MM.1S (cell line): ENCODE data around the gene MVD.

Experiments used
- DNase-seq: peaks from one replicate; pipeline ENCODE4 v3.0.0-alpha.2; 2015
- H2AFZ ChIP-seq: fragments of 300-600 bp; sonication (generic); 2 replicates; pipeline ENCODE4 v1.6.0; 2016; ENCODE audit warnings: antibody characterized with exemption, low read length
- H3F3A ChIP-seq: fragments of 300-600 bp; sonication (generic); 2 replicates; pipeline ENCODE4 v1.6.1; 2016; ENCODE audit warnings: mild to moderate bottlenecking, antibody characterized with exemption, low read length, moderate library complexity, mixed read lengths; ENCODE audit not compliant: insufficient read depth
- H3K27ac ChIP-seq: fragments of 300-600 bp; sonication (generic); 2 replicates; pipeline ENCODE4 v1.5.1; 2016; ENCODE audit warnings: mild to moderate bottlenecking, low read length
- H3K27me3 ChIP-seq: fragments of 300-600 bp; sonication (generic); replicated peaks from 2 replicates; pipeline ENCODE4 v1.6.0; 2016; ENCODE audit warnings: low read length; ENCODE audit not compliant: insufficient read depth
- H3K36me3 ChIP-seq: fragments of 300-600 bp; sonication (generic); replicated peaks from 2 replicates; pipeline ENCODE4 v1.6.1; 2016; ENCODE audit warnings: mild to moderate bottlenecking, low read length, mixed read lengths; ENCODE audit not compliant: insufficient read depth
- H3K4me1 ChIP-seq: fragments of 300-600 bp; sonication (generic); 2 replicates; pipeline ENCODE4 v1.6.1; 2016; ENCODE audit warnings: low read length, mixed read lengths
- H3K4me2 ChIP-seq: fragments of 300-600 bp; sonication (generic); 2 replicates; pipeline ENCODE4 v1.6.0; 2016; ENCODE audit warnings: low read depth, low read length
- H3K4me3 ChIP-seq: fragments of 300-600 bp; sonication (generic); 2 replicates; pipeline ENCODE4 v1.5.1; 2016; ENCODE audit warnings: low read length, mixed read lengths
- H3K79me2 ChIP-seq: fragments of 300-600 bp; sonication (generic); 2 replicates; pipeline ENCODE4 v1.6.1; 2016; ENCODE audit warnings: mixed run types, low read length, mixed read lengths
- H3K9ac ChIP-seq: fragments of 300-600 bp; sonication (generic); 2 replicates; pipeline ENCODE4 v1.6.1; 2016; ENCODE audit warnings: low read length, mixed read lengths
- H3K9me2 ChIP-seq: fragments of 300-600 bp; sonication (generic); replicated peaks from 2 replicates; pipeline ENCODE4 v1.6.1; 2016; ENCODE audit warnings: mild to moderate bottlenecking, low read length, mixed read lengths; ENCODE audit not compliant: insufficient read depth
- H3K9me3 ChIP-seq: fragments of 300-600 bp; sonication (generic); replicated peaks from 2 replicates; pipeline ENCODE4 v1.6.1; 2016; ENCODE audit warnings: mild to moderate bottlenecking, low read length, mixed read lengths; ENCODE audit not compliant: insufficient read depth
- H4K20me1 ChIP-seq: fragments of 300-600 bp; sonication (generic); 2 replicates; pipeline ENCODE4 v1.6.1; 2016; ENCODE audit warnings: mild to moderate bottlenecking, low read length, moderate library complexity, mixed read lengths; ENCODE audit not compliant: insufficient read depth
- CTCF ChIP-seq: fragments of 300-600 bp; sonication (generic); IDR thresholded peaks from 2 replicates; pipeline ENCODE4 v1.5.1; 2016; ENCODE audit warnings: antibody characterized with exemption, low read length, mixed read lengths
- EZH2 ChIP-seq: fragments of 300-600 bp; sonication (generic); optimal IDR thresholded peaks from 2 replicates; pipeline ENCODE3; 2017; ENCODE audit warnings: low read depth, mild to moderate bottlenecking, antibody characterized with exemption, low read length, mixed read lengths
- EZH2phosphoT487 ChIP-seq: fragments of 300-600 bp; sonication (generic); IDR thresholded peaks from 2 replicates; pipeline ENCODE4 v1.6.1; 2018; ENCODE audit warnings: antibody characterized with exemption, low read length

The MVD gene

GRCh38 chr16:88655733-88656281, 7.1 kb downstream of the MVD start:
- no peak for DNase-seq
- no peak overlapping the region for H3K4me2 ChIP-seq
- TF ChIP-seq CTCF, result no peak
- no peaks in the 10 kb centered on the region for H3K9me2 ChIP-seq
- no peak overlapping the region for H3K9ac ChIP-seq
- H3K79me2 ChIP-seq, result peaks cover 3% of the 10 kb centered on the region
- peaks cover 7% of the 10 kb centered on the region; the same call in 1 of the 2 replicates for H3K4me1 ChIP-seq
- H4K20me1 ChIP-seq, result no peaks in the 10 kb centered on the region
- no peak overlapping the region for H2AFZ ChIP-seq
- no peaks in the 10 kb centered on the region for H3K9me3 ChIP-seq
- H3F3A ChIP-seq, result no peaks in the 10 kb centered on the region
- no peaks in the 10 kb centered on the region for H3K36me3 ChIP-seq
- no peak overlapping the region for H3K4me3 ChIP-seq
- no peak overlapping the region for H3K27ac ChIP-seq
- no peaks in the 10 kb centered on the region for H3K27me3 ChIP-seq

GRCh38 chr16:88655053-88655732, 7.7 kb downstream of the MVD start:
- Histone ChIP-seq H3K27ac (no peak overlapping the region), H3K27me3 (no peaks in the 10 kb centered on the region), H3K9me2 (no peaks in the 10 kb centered on the region), H3K79me2 (peaks cover 9% of the 10 kb centered on the region), H3K4me3 (no peak overlapping the region), H3F3A (no peaks in the 10 kb centered on the region), H3K4me2 (no peak overlapping the region), H2AFZ (no peak overlapping the region), H3K9me3 (no peaks in the 10 kb centered on the region), H3K4me1 (peaks cover 7% of the 10 kb centered on the region; the same call in 1 of the 2 replicates), H3K9ac (no peak overlapping the region), H4K20me1 (no peaks in the 10 kb centered on the region), H3K36me3 (no peaks in the 10 kb centered on the region)
- DNase-seq, result no peak
- no peak for TF ChIP-seq EZH2
- no peak for TF ChIP-seq EZH2phosphoT487
- TF ChIP-seq CTCF, result no peak

- H3K27ac ChIP-seq, result no peak overlapping the region
- no peaks in the 10 kb centered on the region for H3K9me2 ChIP-seq
- no peak overlapping the region for H3K4me3 ChIP-seq
- no peak for TF ChIP-seq EZH2
- no peak for TF ChIP-seq EZH2phosphoT487
- no peak for TF ChIP-seq CTCF
- H3K9me3 ChIP-seq, result no peaks in the 10 kb centered on the region
- H3K4me2 ChIP-seq, result no peak overlapping the region
- H2AFZ ChIP-seq, result no peak overlapping the region
- H3K27me3 ChIP-seq, result no peaks in the 10 kb centered on the region
- no peaks in the 10 kb centered on the region for H3K36me3 ChIP-seq
- no peak for DNase-seq
- H3K9ac ChIP-seq, result no peak overlapping the region
- peaks cover 13% of the 10 kb centered on the region for H3K79me2 ChIP-seq
- no peaks in the 10 kb centered on the region for H3F3A ChIP-seq
- no peaks in the 10 kb centered on the region for H4K20me1 ChIP-seq
- peaks cover 7% of the 10 kb centered on the region; the same call in 1 of the 2 replicates for H3K4me1 ChIP-seq
These were observed 8.4 kb downstream of the MVD start for GRCh38 chr16:88654363-88655052.
